Naive thymus-derived CD4-positive, alpha-beta T cell (primary cell): ENCODE results near the gene RTTN. TPM values are rescaled to one million over a fixed set of nuclear protein-coding genes. Genes with fewer than 3 reads are reported as not detected.
A peak's percentile ranks its signal among the peaks of the same experiment; 100 is the strongest.

Source experiments
- ATAC-seq: fragments of 150-1000 bp; cut with Tn5 transposase; 2 replicates; pipeline ENCODE4 v1.10.0; 2021; ENCODE audit warnings: mild to moderate bottlenecking, moderate library complexity
- CTCF ChIA-PET: fragments of 350-600 bp; sonication (Branson Sonifier 250); formaldehyde crosslinking; loops from one replicate; lab custom pipeline; 2021; ENCODE audit warnings: antibody characterized with exemption; lab: Charles Lee
- POLR2A ChIA-PET: fragments of 350-600 bp; sonication (Branson Sonifier 250); formaldehyde crosslinking; loops from one replicate; lab custom pipeline; 2021; ENCODE audit warnings: antibody characterized with exemption, inconsistent platforms; lab: Charles Lee
- DNase-seq, 9 donors: peaks; one replicate each; pipeline versions ENCODE4 v3.0.0 to v3.0.0-alpha.2; 2020 to 2022; ENCODE audit warnings: mixed read lengths in 1 of 9
- H3K27ac ChIP-seq: one replicate; pipeline ENCODE4 v1.7.0; 2013; ENCODE audit warnings: mild to moderate bottlenecking, low read depth, low read length, moderate library complexity
- H3K27me3 ChIP-seq, 2 donors: one replicate each; pipeline ENCODE4 v1.7.0; 2013; ENCODE audit warnings: low read length in 2 of 2, mild to moderate bottlenecking in 2 of 2, moderate library complexity in 2 of 2; ENCODE audit not compliant: control insufficient read depth in 2 of 2, insufficient read depth in 2 of 2
- H3K36me3 ChIP-seq, 3 experiments: 1 replicate in 2 of 3; 2 replicates in 1 of 3; pipeline ENCODE4 v1.7.0; 2013; ENCODE audit warnings: low read length in 3 of 3, mild to moderate bottlenecking in 3 of 3, moderate library complexity in 1 of 3; ENCODE audit not compliant: insufficient read depth in 3 of 3, control insufficient read depth in 2 of 3
- H3K4me1 ChIP-seq, 2 donors: one replicate each; pipeline ENCODE4 v1.7.0; 2013; ENCODE audit warnings: low read length in 2 of 2, mild to moderate bottlenecking in 2 of 2, moderate library complexity in 1 of 2; ENCODE audit not compliant: control insufficient read depth in 2 of 2, insufficient read depth in 2 of 2
- H3K4me3 ChIP-seq: 2 replicates; pipeline ENCODE4 v1.7.0; 2013; ENCODE audit warnings: mild to moderate bottlenecking, low read length
- H3K9me3 ChIP-seq, 3 experiments: 1 replicate in 2 of 3; 2 replicates in 1 of 3; pipeline ENCODE4 v1.7.0; 2013; ENCODE audit warnings: low read length in 3 of 3; ENCODE audit not compliant: control insufficient read depth in 2 of 3
- H3K27ac Mint-ChIP-seq, 9 donors: one replicate each; pipeline ENCODE4 v1.8.0; 2020 to 2022; ENCODE audit warnings: mixed read lengths in 9 of 9, mild to moderate bottlenecking in 8 of 9, moderate library complexity in 5 of 9, inconsistent platforms in 2 of 9
- H3K27me3 Mint-ChIP-seq, 5 donors: one replicate each; pipeline ENCODE4 v1.8.0; 2021 to 2022; ENCODE audit warnings: mixed read lengths in 5 of 5, mild to moderate bottlenecking in 1 of 5
- H3K36me3 Mint-ChIP-seq, 5 donors: one replicate each; pipeline ENCODE4 v1.8.0; 2020 to 2022; ENCODE audit warnings: mixed read lengths in 5 of 5, mild to moderate bottlenecking in 3 of 5, inconsistent platforms in 1 of 5
- H3K4me1 Mint-ChIP-seq, 7 donors: one replicate each; pipeline ENCODE4 v1.8.0; 2020 to 2022; ENCODE audit warnings: mixed read lengths in 7 of 7, mild to moderate bottlenecking in 3 of 7, inconsistent platforms in 1 of 7
- H3K4me3 Mint-ChIP-seq, 10 donors: one replicate each; pipeline ENCODE4 v1.8.0; 2020 to 2022; ENCODE audit warnings: mild to moderate bottlenecking in 10 of 10, mixed read lengths in 10 of 10, moderate library complexity in 6 of 10, inconsistent platforms in 2 of 10
- H3K9me3 Mint-ChIP-seq, 11 donors: one replicate each; pipeline ENCODE4 v1.8.0; 2020 to 2022; ENCODE audit warnings: mixed read lengths in 11 of 11, mild to moderate bottlenecking in 4 of 11, inconsistent platforms in 1 of 11, moderate library complexity in 1 of 11
- intact Hi-C, 2 donors: fragments of 100-400 bp; cut with micrococcal nuclease; formaldehyde crosslinking; loops; one replicate each; pipeline ENCODE4 v1.15.1; 2023
- polyA plus RNA-seq, 2 donors: library from polyadenylated mRNA; unstranded; fragments of 300-500 nt; fragmentation: Illumina TruSeq; gene quantifications; one replicate each; pipeline ENCODE4 v1.2.3, GENCODE V29; 2021
- total RNA-seq, 6 experiments: library from RNA in 5 of 6; stranded (reverse) in 5 of 6; gene quantifications; 1 replicate in 5 of 6; 2 replicates in 1 of 6; pipeline ENCODE4 v1.2.3 and lab custom pipeline; 2021 to 2026

RTTN gene
- total and polyA plus RNA-seq, 7 experiments from 2014 or later: 2.8 to 33.2 (median 27.0) TPM

DNA sequence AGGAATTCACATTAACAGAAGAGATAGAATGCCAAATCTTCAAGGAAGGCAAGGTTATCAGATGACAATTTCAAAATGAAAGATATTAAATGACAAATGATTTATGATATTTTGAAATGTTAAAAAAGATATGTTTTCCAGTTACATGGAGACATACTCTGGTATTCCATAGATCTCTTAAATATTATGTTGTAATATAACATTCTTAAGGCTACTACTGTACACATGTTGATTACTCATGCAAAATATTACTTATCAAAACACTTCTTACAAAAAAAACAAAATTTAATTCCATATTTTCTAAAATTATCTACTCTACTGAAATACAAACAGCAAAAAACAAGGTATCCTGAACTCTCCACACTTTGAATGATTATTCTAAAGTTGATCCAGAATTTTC is 22.9 kb downstream of the RTTN start:
- Mint-ChIP-seq H3K9me3 (peaks cover 0 to 2% (median 0%) of the 10 kb centered on the region in 11 donors), H3K36me3 (peaks cover 13 to 67% (median 36%) of the 10 kb centered on the region in 5 donors), H3K4me3 (no peak overlapping the region), H3K27ac (peak overlapping the region in 1 of 9 donors; percentile 32), H3K27me3 (no peaks in the 10 kb centered on the region), H3K4me1 (peaks cover 5 to 33% (median 26%) of the 10 kb centered on the region in 7 donors)
- ChIA-PET POLR2A (no interaction called here), CTCF (no interaction called here)
- intact Hi-C loops: no loop called here
- Histone ChIP-seq H3K36me3 (peaks cover 0 to 40% (median 5%) of the 10 kb centered on the region in 3 experiments), H3K9me3 (no peaks in the 10 kb centered on the region), H3K4me1 (no peaks in the 10 kb centered on the region), H3K4me3 (no peak overlapping the region), H3K27me3 (no peaks in the 10 kb centered on the region), H3K27ac (no peak overlapping the region)
- DNase-seq (no peak), ATAC-seq (no peak)

DNA sequence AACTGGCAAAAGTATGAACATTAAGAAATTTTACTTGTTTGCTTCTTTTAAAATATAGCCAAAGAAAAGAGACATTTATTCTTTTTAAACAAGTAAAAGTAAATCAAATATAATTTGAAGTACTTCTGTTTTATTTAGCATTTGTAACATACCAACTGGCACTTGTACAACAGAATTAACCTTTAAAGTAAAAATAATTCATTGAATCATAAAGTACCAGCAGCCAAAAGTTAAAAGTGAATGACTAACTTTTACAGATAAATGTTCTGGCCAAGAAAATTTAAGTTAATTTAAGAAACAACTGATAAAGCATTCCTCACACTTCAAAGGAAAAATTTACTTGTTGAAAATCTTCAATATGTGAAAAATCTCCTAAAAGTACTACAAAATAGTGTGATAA is 23.8 kb downstream of the RTTN start:
- ATAC-seq (no peak), DNase-seq (no peak)
- H3K9me3 Mint-ChIP-seq: peaks cover 0 to 2% (median 0%) of the 10 kb centered on the region in 11 donors
- H3K4me1 ChIP-seq: no peaks in the 10 kb centered on the region
- no peak overlapping the region for H3K4me3 Mint-ChIP-seq
- ChIA-PET POLR2A (no interaction called here), CTCF (no interaction called here)
- intact Hi-C loops: no loop called here
- H3K36me3 Mint-ChIP-seq: peaks cover 12 to 61% (median 30%) of the 10 kb centered on the region in 5 donors
- H3K27me3 ChIP-seq: no peaks in the 10 kb centered on the region
- no peaks in the 10 kb centered on the region for H3K9me3 ChIP-seq
- peaks cover 0 to 34% (median 5%) of the 10 kb centered on the region in 3 experiments for H3K36me3 ChIP-seq
- H3K4me1 Mint-ChIP-seq: peaks cover 5 to 33% (median 26%) of the 10 kb centered on the region in 7 donors
- no peak overlapping the region for H3K27ac ChIP-seq
- no peaks in the 10 kb centered on the region for H3K27me3 Mint-ChIP-seq
- H3K4me3 ChIP-seq: no peak overlapping the region
- H3K27ac Mint-ChIP-seq: no peak overlapping the region

DNA sequence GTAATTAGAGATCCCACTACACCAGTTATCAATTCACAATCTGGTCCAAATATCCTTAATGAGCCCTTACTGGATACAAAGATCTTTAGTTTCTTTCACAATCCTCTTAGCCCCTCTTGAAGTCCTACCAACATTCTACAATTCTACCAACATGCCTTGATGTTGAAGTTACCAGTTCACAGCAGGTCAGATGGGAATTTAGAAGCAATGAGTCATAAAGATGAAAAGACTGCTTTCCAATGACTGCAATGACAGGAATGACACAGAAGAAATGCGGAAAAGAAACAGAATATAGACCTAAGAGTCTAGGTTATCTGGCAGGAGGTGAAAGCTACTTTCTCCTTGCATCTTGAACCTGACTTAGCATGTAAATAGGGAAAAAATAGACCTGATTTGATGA is 24.5 kb downstream of the RTTN start:
- Mint-ChIP-seq H3K4me3 (no peak overlapping the region), H3K4me1 (peaks cover 5 to 31% (median 23%) of the 10 kb centered on the region in 7 donors), H3K36me3 (peaks cover 8 to 60% (median 28%) of the 10 kb centered on the region in 5 donors), H3K27ac (no peak overlapping the region), H3K27me3 (no peaks in the 10 kb centered on the region), H3K9me3 (no peaks in the 10 kb centered on the region)
- POLR2A ChIA-PET: no interaction called here
- Histone ChIP-seq H3K9me3 (no peaks in the 10 kb centered on the region), H3K27me3 (no peaks in the 10 kb centered on the region), H3K27ac (no peak overlapping the region), H3K4me1 (no peaks in the 10 kb centered on the region), H3K4me3 (no peak overlapping the region), H3K36me3 (peaks cover 0 to 32% (median 2%) of the 10 kb centered on the region in 3 experiments)
- ATAC-seq (no peak), DNase-seq (no peak)
- intact Hi-C loops: no loop called here
- CTCF ChIA-PET: no interaction called here

DNA sequence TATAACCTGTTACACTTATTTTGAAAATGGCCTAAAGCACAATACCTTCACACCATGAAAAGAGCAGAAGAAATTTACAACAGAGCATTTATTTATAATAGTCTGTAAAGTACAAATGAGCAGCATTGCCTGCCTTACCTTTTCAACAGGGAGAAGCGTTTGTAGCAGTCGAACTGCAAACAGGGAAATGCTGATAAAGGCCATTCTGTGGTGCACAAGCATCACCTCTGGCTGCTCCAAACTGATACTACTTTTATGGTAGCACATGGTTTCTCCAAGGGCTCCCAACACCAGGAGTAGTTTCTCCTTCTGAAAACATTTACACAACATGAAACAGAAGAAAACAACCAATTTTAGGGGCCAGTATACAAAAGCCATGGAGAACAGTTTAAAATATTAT is 28.9 kb downstream of the RTTN start:
- H3K4me1 Mint-ChIP-seq: peaks cover 0 to 11% (median 4%) of the 10 kb centered on the region in 7 donors
- H3K27me3 ChIP-seq: no peaks in the 10 kb centered on the region
- no peaks in the 10 kb centered on the region for H3K9me3 Mint-ChIP-seq
- ChIA-PET POLR2A (no interaction called here), CTCF (no interaction called here)
- DNase-seq (no peak), ATAC-seq (no peak)
- peaks cover 0 to 17% (median 0%) of the 10 kb centered on the region in 3 experiments for H3K36me3 ChIP-seq
- no peak overlapping the region for H3K27ac ChIP-seq
- H3K4me3 ChIP-seq: no peak overlapping the region
- H3K9me3 ChIP-seq: no peaks in the 10 kb centered on the region
- intact Hi-C loops: no loop called here
- peaks cover 0 to 45% (median 17%) of the 10 kb centered on the region in 5 donors for H3K36me3 Mint-ChIP-seq
- H3K4me1 ChIP-seq: no peaks in the 10 kb centered on the region
- H3K27ac Mint-ChIP-seq: no peak overlapping the region
- H3K27me3 Mint-ChIP-seq: no peaks in the 10 kb centered on the region
- H3K4me3 Mint-ChIP-seq: no peak overlapping the region

DNA sequence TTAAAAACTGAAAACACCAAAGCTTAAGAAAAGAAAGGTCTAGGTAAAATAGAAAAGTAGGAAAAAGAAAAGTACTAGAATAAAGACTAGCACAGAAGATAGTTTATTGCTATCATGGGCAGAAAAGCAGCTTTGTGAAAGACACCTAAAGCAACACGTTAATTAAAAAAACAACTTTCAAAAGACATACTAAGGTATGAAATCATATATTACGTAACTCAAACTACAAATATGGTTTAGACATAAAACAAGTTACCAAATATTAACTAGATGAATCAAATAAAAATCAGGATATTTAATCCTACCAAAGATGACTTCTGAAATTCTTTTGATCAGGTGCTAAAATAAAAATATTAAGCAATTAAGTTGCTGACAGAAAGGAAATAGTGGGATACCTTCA is 30.3 kb downstream of the RTTN start:
- ChIA-PET POLR2A (no interaction called here), CTCF (no interaction called here)
- no peaks in the 10 kb centered on the region for H3K9me3 Mint-ChIP-seq
- H3K9me3 ChIP-seq: no peaks in the 10 kb centered on the region
- H3K36me3 ChIP-seq: peaks cover 0 to 12% (median 0%) of the 10 kb centered on the region in 3 experiments
- no peak overlapping the region for H3K4me3 Mint-ChIP-seq
- H3K27ac ChIP-seq: no peak overlapping the region
- no peak overlapping the region for H3K27ac Mint-ChIP-seq
- H3K4me1 Mint-ChIP-seq: peaks cover 0 to 7% (median 4%) of the 10 kb centered on the region in 7 donors
- H3K4me1 ChIP-seq: no peaks in the 10 kb centered on the region
- peaks cover 0 to 50% (median 26%) of the 10 kb centered on the region in 5 donors for H3K36me3 Mint-ChIP-seq
- intact Hi-C loops: no loop called here
- no peaks in the 10 kb centered on the region for H3K27me3 Mint-ChIP-seq
- H3K4me3 ChIP-seq: no peak overlapping the region
- DNase-seq (no peak), ATAC-seq (no peak)
- H3K27me3 ChIP-seq: no peaks in the 10 kb centered on the region

DNA sequence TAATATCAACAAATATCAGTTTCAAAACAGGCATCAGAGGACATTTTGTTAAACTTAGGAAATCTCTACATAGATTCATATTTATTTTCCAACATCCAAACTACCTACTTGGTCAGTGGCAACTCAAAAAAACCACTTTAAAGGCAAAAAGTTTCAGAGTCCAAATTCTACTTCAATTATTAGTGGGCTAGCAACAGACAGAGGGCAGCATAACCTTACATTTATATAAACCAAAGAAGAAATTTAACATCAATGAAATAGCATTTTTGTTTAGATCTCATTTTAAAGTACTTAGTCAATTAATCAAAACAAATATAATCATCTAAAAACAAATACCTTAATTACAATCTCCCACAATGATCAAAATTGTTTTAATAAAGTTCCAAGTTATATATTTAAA is 33.3 kb downstream of the RTTN start:
- no peaks in the 10 kb centered on the region for H3K27me3 ChIP-seq
- ChIA-PET CTCF (no interaction called here), POLR2A (no interaction called here)
- Mint-ChIP-seq H3K27ac (no peak overlapping the region), H3K9me3 (no peaks in the 10 kb centered on the region), H3K27me3 (no peaks in the 10 kb centered on the region), H3K36me3 (peaks cover 0 to 44% (median 28%) of the 10 kb centered on the region in 5 donors), H3K4me3 (no peak overlapping the region), H3K4me1 (peaks cover 0 to 4% (median 0%) of the 10 kb centered on the region in 7 donors)
- ATAC-seq (no peak), DNase-seq (no peak)
- no peak overlapping the region for H3K27ac ChIP-seq
- no peaks in the 10 kb centered on the region for H3K4me1 ChIP-seq
- intact Hi-C loops: no loop called here
- peaks cover 0 to 6% (median 0%) of the 10 kb centered on the region in 3 experiments for H3K36me3 ChIP-seq
- H3K4me3 ChIP-seq: no peak overlapping the region
- H3K9me3 ChIP-seq: no peaks in the 10 kb centered on the region

DNA sequence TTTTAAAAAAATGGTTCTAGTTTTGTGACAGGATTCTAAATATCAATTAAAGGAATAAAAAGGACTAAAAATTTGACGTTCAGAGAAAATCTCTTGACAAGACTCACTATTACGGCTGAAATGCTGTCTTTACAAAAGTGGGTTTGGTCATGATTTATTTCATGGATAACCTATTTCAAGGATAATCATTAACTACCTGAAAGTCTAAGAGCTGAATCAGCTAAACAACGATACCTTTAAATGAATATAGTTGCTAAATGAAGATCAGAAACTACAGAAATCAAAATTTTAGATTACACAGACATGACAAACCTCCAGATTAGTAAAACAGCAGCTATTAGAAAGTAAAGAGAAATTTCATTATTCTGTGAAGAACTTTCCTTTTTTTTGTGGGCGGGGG is 35.7 kb downstream of the RTTN start:
- peaks cover 2 to 41% (median 23%) of the 10 kb centered on the region in 5 donors for H3K36me3 Mint-ChIP-seq
- H3K27ac Mint-ChIP-seq: no peak overlapping the region
- no peaks in the 10 kb centered on the region for H3K9me3 Mint-ChIP-seq
- H3K4me1 ChIP-seq: no peaks in the 10 kb centered on the region
- H3K4me3 Mint-ChIP-seq: no peak overlapping the region
- ChIA-PET POLR2A (no interaction called here), CTCF (no interaction called here)
- H3K36me3 ChIP-seq: no peaks in the 10 kb centered on the region
- no peak overlapping the region for H3K4me3 ChIP-seq
- ATAC-seq (no peak), DNase-seq (no peak)
- H3K27me3 Mint-ChIP-seq: no peaks in the 10 kb centered on the region
- no peak overlapping the region for H3K27ac ChIP-seq
- H3K4me1 Mint-ChIP-seq: peaks cover 0 to 4% (median 0%) of the 10 kb centered on the region in 7 donors
- no peaks in the 10 kb centered on the region for H3K27me3 ChIP-seq
- H3K9me3 ChIP-seq: no peaks in the 10 kb centered on the region
- intact Hi-C loops: no loop called here
